ENCODE measurements around the gene DACH1.

Gene DACH1

DNA sequence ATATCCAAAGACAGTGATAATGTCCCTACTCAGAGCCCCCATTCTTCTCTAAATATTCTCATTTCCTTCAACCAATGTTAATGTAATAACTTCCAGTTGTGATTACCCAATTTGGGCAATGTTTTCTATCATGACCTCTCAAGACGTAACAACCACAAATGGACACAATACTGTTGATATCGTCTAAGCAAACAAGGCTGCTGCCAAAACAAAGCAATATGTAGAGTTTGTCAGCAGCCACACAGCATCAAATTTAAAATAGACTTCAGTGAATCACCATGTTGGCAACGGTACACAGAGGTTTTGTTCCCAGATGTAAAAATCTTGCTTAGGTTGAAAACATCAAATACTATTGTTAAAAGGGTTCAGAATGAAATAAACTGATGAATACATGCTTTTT is 205.1 kb downstream of the DACH1 start:
- Histone ChIP-seq H3K4me3 (IDR thresholded peaks at IDR 0.05; ENCODE audit: insufficient read depth, low read depth, low read length) (no peak overlapping the region), H3K36me3 (ENCODE audit: insufficient read depth) (no peaks in the 10 kb centered on the region), H4K20me1 (ENCODE audit: insufficient read depth) (no peaks in the 10 kb centered on the region), H3K4me2 (no peak overlapping the region), H3K27me3 (ENCODE audit: insufficient read depth, low read depth) (no peaks in the 10 kb centered on the region), H3K27ac (no peak overlapping the region), H3K79me2 (ENCODE audit: insufficient read depth, low read depth) (no peaks in the 10 kb centered on the region), H2AFZ (ENCODE audit: low read depth) (no peak overlapping the region), H3K4me1 (ENCODE audit: low read depth, poor library complexity, severe bottlenecking) (no peaks in the 10 kb centered on the region), H3K9ac (no peak overlapping the region)
- TF ChIP-seq, protein P1, sequence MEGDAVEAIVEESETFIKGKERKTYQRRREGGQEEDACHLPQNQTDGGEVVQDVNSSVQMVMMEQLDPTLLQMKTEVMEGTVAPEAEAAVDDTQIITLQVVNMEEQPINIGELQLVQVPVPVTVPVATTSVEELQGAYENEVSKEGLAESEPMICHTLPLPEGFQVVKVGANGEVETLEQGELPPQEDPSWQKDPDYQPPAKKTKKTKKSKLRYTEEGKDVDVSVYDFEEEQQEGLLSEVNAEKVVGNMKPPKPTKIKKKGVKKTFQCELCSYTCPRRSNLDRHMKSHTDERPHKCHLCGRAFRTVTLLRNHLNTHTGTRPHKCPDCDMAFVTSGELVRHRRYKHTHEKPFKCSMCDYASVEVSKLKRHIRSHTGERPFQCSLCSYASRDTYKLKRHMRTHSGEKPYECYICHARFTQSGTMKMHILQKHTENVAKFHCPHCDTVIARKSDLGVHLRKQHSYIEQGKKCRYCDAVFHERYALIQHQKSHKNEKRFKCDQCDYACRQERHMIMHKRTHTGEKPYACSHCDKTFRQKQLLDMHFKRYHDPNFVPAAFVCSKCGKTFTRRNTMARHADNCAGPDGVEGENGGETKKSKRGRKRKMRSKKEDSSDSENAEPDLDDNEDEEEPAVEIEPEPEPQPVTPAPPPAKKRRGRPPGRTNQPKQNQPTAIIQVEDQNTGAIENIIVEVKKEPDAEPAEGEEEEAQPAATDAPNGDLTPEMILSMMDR (conservative IDR thresholded peaks at IDR 0.05; ENCODE audit: low read depth, low read length) = no peak

GRCh38 chr13:71659404-71659803 is 207.6 kb downstream of the DACH1 start:
- Histone ChIP-seq H4K20me1 (ENCODE audit: insufficient read depth) (no peaks in the 10 kb centered on the region), H3K27me3 (ENCODE audit: insufficient read depth, low read depth) (no peaks in the 10 kb centered on the region), H2AFZ (ENCODE audit: low read depth) (no peak overlapping the region), H3K27ac (no peak overlapping the region), H3K9ac (no peak overlapping the region), H3K36me3 (ENCODE audit: insufficient read depth) (no peaks in the 10 kb centered on the region), H3K4me2 (no peak overlapping the region), H3K4me3 (IDR thresholded peaks at IDR 0.05; ENCODE audit: insufficient read depth, low read depth, low read length) (no peak overlapping the region), H3K79me2 (ENCODE audit: insufficient read depth, low read depth) (no peaks in the 10 kb centered on the region), H3K4me1 (ENCODE audit: low read depth, poor library complexity, severe bottlenecking) (no peaks in the 10 kb centered on the region)
- TF ChIP-seq, protein P1 (conservative IDR thresholded peaks at IDR 0.05; ENCODE audit: low read depth, low read length) = no peak

- Histone ChIP-seq H3K27me3 (ENCODE audit: insufficient read depth, low read depth) (no peaks in the 10 kb centered on the region), H3K79me2 (ENCODE audit: insufficient read depth, low read depth) (no peaks in the 10 kb centered on the region), H4K20me1 (ENCODE audit: insufficient read depth) (no peaks in the 10 kb centered on the region), H3K36me3 (ENCODE audit: insufficient read depth) (no peaks in the 10 kb centered on the region), H3K4me2 (no peak overlapping the region), H3K9ac (no peak overlapping the region), H3K4me3 (IDR thresholded peaks at IDR 0.05; ENCODE audit: insufficient read depth, low read depth, low read length) (no peak overlapping the region), H2AFZ (ENCODE audit: low read depth) (no peak overlapping the region), H3K4me1 (ENCODE audit: low read depth, poor library complexity, severe bottlenecking) (no peaks in the 10 kb centered on the region), H3K27ac (no peak overlapping the region)
- TF ChIP-seq, protein P1 (conservative IDR thresholded peaks at IDR 0.05; ENCODE audit: low read depth, low read length) = no peak
Measured at GRCh38 chr13:71645467-71645866, 221.5 kb downstream of the DACH1 start.

DNA sequence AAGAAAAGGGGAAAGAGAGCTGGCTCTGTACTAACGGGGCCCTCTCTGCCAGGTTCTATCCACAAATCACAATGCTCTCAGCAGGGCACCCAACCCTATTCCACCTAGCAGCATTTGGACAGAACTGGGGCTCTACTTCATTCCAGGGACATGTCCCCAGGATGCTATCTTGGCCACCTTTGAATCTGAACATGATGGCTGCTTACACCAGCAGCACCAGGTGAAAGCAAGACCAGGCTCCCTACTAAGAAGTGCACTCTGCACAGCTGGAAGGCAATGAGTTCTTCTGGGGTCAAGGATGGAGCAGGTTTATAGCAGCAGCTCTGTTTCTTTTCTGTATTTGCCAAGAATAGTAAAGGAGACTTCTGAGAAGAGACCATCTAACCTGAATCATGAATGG is 222.4 kb downstream of the DACH1 start:
- Histone ChIP-seq H3K9ac (no peak overlapping the region), H3K79me2 (ENCODE audit: insufficient read depth, low read depth) (no peaks in the 10 kb centered on the region), H2AFZ (ENCODE audit: low read depth) (no peak overlapping the region), H3K27me3 (ENCODE audit: insufficient read depth, low read depth) (no peaks in the 10 kb centered on the region), H3K27ac (no peak overlapping the region), H3K4me3 (IDR thresholded peaks at IDR 0.05; ENCODE audit: insufficient read depth, low read depth, low read length) (no peak overlapping the region), H3K4me1 (ENCODE audit: low read depth, poor library complexity, severe bottlenecking) (no peaks in the 10 kb centered on the region), H3K36me3 (ENCODE audit: insufficient read depth) (no peaks in the 10 kb centered on the region), H4K20me1 (ENCODE audit: insufficient read depth) (no peaks in the 10 kb centered on the region), H3K4me2 (no peak overlapping the region)
- TF ChIP-seq, protein P1 (conservative IDR thresholded peaks at IDR 0.05; ENCODE audit: low read depth, low read length) = no peak

All from KMS-11 (cell line).